ENCODE results near the gene GPR137C.

The GPR137C gene

GRCh38 chr14:52575858-52576257 is 23.2 kb downstream of the GPR137C start:
- DNase-seq, result no peak

GRCh38 chr14:52583544-52583943 is 30.9 kb downstream of the GPR137C start:
- no peak for DNase-seq

- DNase-seq, result no peak
These were observed 37.0 kb downstream of the GPR137C start for GRCh38 chr14:52589646-52590045.

GRCh38 chr14:52590318-52590717 is 37.7 kb downstream of the GPR137C start:
- no peak for DNase-seq

GRCh38 chr14:52596320-52596719 is 43.7 kb downstream of the GPR137C start:
- DNase-seq, result no peak

- no peak for DNase-seq
These were observed 44.2 kb downstream of the GPR137C start for GRCh38 chr14:52596861-52597260.

GRCh38 chr14:52598568-52598967 is 45.9 kb downstream of the GPR137C start:
- no peak for DNase-seq

- DNase-seq, result no peak
These were observed 47.3 kb downstream of the GPR137C start for GRCh38 chr14:52599974-52600373.

- DNase-seq, result no peak
These were observed 49.5 kb downstream of the GPR137C start for GRCh38 chr14:52602131-52602530.

- no peak for DNase-seq
These were observed 54.4 kb downstream of the GPR137C start for GRCh38 chr14:52607061-52607460.

- no peak for DNase-seq
These were observed 56.9 kb downstream of the GPR137C start for GRCh38 chr14:52609445-52610044.

GRCh38 chr14:52610187-52610586 is 57.6 kb downstream of the GPR137C start:
- DNase-seq, result no peak

- no peak for DNase-seq
These were observed 66.0 kb downstream of the GPR137C start for GRCh38 chr14:52618602-52619001.

GRCh38 chr14:52619687-52620086 is 67.1 kb downstream of the GPR137C start:
- no peak for DNase-seq

- no peak for DNase-seq
These were observed 87.5 kb downstream of the GPR137C start for GRCh38 chr14:52640137-52640536.

GRCh38 chr14:52641745-52642144 is 89.1 kb downstream of the GPR137C start:
- no peak for DNase-seq

GRCh38 chr14:52649511-52649910 is 96.9 kb downstream of the GPR137C start:
- no peak for DNase-seq

GRCh38 chr14:52650774-52651173 is 98.1 kb downstream of the GPR137C start:
- no peak for DNase-seq

- no peak for DNase-seq
These were observed 104.3 kb downstream of the GPR137C start for GRCh38 chr14:52656905-52657304.

GRCh38 chr14:52660325-52660724 is 107.7 kb downstream of the GPR137C start:
- no peak for DNase-seq

- DNase-seq, result no peak
These were observed 108.2 kb downstream of the GPR137C start for GRCh38 chr14:52660832-52661231.

- no peak for DNase-seq
These were observed 108.7 kb downstream of the GPR137C start for GRCh38 chr14:52661314-52661713.

GRCh38 chr14:52663850-52664249 is 111.2 kb downstream of the GPR137C start:
- DNase-seq, result no peak

- DNase-seq, result no peak
These were observed 126.0 kb downstream of the GPR137C start for GRCh38 chr14:52678591-52678990.

- DNase-seq, result no peak
These were observed 131.4 kb downstream of the GPR137C start for GRCh38 chr14:52683985-52684520.

Data from activated gamma-delta T cell treated with Interleukin-2 at 50 U/mL for 16 hours (primary cell).